Measurements from ENCODE around the gene MEI1.

Gene MEI1

GRCh38 chr22:41810022-41810421, 110.7 kb downstream of the MEI1 start:
- no peak overlapping the region for H3K4me3 ChIP-seq (ENCODE audit: low read depth, low read length)
- DNase-seq (ENCODE audit: low read depth), result no peak
- no peak for TF ChIP-seq CTCF (IDR thresholded peaks at IDR 0.05; ENCODE audit: insufficient read depth, low read depth, low read length, missing control alignments)

- no peak for DNase-seq (ENCODE audit: low read depth)
- no peak for TF ChIP-seq CTCF (IDR thresholded peaks at IDR 0.05; ENCODE audit: insufficient read depth, low read depth, low read length, missing control alignments)
- no peak overlapping the region for H3K4me3 ChIP-seq (ENCODE audit: low read depth, low read length)
These were observed 113.7 kb downstream of the MEI1 start for GRCh38 chr22:41812805-41813545.

GRCh38 chr22:41813726-41814410, 114.6 kb downstream of the MEI1 start:
- no peak overlapping the region for H3K4me3 ChIP-seq (ENCODE audit: low read depth, low read length)
- DNase-seq (ENCODE audit: low read depth), result no peak
- no peak for TF ChIP-seq CTCF (IDR thresholded peaks at IDR 0.05; ENCODE audit: insufficient read depth, low read depth, low read length, missing control alignments)

GRCh38 chr22:41815716-41816115, 116.4 kb downstream of the MEI1 start:
- no peak for DNase-seq (ENCODE audit: low read depth)
- no peak overlapping the region for H3K4me3 ChIP-seq (ENCODE audit: low read depth, low read length)
- no peak for TF ChIP-seq CTCF (IDR thresholded peaks at IDR 0.05; ENCODE audit: insufficient read depth, low read depth, low read length, missing control alignments)

- DNase-seq (ENCODE audit: low read depth), result no peak
- no peak for TF ChIP-seq CTCF (IDR thresholded peaks at IDR 0.05; ENCODE audit: insufficient read depth, low read depth, low read length, missing control alignments)
- no peak overlapping the region for H3K4me3 ChIP-seq (ENCODE audit: low read depth, low read length)
These were observed 116.9 kb downstream of the MEI1 start for GRCh38 chr22:41816241-41816640.

- TF ChIP-seq CTCF (IDR thresholded peaks at IDR 0.05; ENCODE audit: insufficient read depth, low read depth, low read length, missing control alignments), result no peak
These were observed 117.6 kb downstream of the MEI1 start for GRCh38 chr22:41816871-41817270.

More at GRCh38 chr22:41816871-41817270, 117.6 kb downstream of the MEI1 start:
- DNase-seq (ENCODE audit: low read depth), result no peak
- no peak overlapping the region for H3K4me3 ChIP-seq (ENCODE audit: low read depth, low read length)
